HG03565 (cell line): ENCODE results near the gene KLF16.
"Not testable (repeated sequence)": the region's sequence is repeated elsewhere in the genome, so short reads cannot be mapped to it uniquely, and the experiment has no call there.

ENCODE experiments used
- ATAC-seq: cut with Tn5 transposase; IDR thresholded peaks from one replicate; pipeline ENCODE4 v1.9.1; 2021; ENCODE audit warnings: mild to moderate bottlenecking, moderate library complexity; ENCODE audit not compliant: unreplicated experiment

Gene KLF16

DNA sequence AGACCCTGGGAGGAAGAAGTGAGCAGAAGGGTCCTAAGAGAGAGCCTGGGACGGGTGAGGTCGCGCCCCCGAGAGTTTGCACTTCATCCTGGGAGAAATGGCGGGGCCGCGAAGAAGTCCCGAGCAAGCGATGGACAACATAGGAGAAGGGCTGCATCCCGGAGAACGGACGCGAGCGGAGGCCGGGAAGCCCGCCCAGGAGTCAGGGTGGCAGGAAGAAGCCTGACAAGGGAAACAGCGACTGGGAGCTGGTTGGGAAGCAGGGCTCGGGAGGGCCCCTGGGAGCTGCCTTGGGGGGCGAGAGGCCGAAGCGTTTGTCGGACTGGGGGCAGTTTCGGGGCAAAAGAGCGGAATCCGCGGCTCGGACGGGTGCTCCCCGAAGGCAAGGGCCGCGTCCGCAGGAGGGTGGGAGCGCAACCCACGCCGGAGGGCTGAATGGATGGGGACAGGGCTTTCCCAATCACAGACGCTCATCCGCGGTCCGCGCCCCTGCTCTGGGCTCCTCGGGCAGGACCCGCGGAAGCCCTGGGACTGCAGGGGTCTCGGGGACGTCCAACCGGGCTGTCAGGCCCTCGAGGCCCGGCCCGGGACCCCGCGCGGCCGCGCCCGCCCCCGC is 21.4 kb upstream of the KLF16 start:
- ATAC-seq, result peak; percentile 11

DNA sequence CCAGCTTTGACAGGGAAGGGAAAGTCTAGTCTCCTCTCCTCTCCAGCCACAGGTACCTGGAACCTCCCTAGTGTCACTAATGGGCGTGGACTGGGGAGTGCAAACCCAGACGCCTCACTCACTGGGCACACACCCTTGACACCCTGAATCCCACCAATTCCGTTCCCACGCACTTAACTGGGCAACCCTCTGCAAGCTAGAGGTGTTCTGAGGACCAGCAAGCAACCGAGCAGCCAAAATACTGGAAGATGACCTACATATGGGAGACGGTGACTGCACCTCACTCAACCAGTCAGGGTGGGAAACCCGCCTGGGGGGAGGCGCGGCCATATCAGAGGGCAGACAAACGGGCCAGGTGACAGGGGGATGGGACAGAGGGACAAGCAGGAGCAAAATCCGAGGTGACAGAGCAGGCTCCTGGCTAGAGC is 20.9 kb upstream of the KLF16 start:
- no peak for ATAC-seq

DNA sequence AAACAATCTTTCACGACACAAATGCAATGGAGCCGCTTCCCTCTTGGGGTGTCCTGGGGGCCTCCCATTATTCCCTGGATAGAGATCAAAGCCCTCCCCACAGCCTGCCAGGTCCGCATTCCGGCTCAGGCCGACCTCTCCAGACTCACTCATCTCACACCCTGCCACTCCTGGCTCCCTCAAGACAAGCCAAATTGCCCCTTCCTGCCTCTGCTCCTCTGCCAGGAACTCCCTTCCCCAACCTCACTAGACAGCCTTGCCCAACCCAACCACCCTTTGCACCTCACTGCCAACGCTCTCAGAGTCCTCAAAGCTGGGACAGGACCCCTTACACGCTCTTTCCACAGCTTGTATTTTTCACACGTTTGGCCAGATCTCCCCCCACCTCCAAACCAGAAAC is 20.4 kb upstream of the KLF16 start:
- ATAC-seq, result no peak

DNA sequence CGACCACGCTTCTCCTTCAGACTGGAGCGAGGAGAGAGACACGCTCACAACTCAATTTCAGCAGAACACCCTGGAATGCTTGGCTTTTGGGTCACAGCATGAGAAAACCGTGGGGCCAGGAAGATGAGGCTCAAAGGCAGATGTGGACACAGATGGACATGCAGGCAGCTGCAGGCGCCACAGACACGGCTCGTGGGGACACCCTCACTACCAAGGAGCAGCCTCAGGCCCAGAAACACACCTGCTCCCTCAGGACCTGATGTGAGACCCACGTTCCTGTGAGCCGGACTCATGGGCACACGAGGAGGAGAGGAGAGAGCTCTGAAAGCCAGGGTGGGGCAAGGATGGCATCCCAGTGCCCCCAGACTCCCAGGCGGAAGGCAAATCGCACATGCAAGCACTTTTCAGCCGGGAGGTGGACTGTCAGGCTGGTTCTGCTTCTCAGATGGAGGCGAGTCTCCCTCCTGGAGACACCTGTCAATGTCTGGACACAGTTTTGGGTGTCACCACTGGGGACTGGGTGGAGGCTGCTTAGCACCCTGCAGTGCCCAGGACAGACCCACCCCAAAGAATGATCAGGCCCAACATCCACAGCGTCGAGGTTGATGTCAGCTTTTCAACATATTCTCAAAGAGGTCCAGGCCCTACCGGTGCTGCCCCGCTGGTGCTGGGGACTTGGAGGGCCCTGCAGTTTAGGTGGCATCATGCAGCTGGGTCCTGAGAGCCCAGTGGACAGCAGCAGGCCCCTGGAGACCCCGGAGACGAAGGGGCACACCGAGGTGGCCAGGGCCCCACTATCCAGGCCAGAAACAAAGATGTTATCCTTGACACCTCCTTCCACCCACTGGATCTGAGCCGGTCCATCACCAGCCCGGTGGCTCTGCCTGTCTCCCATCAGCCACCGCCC is 19.7 kb upstream of the KLF16 start:
- no peak for ATAC-seq

DNA sequence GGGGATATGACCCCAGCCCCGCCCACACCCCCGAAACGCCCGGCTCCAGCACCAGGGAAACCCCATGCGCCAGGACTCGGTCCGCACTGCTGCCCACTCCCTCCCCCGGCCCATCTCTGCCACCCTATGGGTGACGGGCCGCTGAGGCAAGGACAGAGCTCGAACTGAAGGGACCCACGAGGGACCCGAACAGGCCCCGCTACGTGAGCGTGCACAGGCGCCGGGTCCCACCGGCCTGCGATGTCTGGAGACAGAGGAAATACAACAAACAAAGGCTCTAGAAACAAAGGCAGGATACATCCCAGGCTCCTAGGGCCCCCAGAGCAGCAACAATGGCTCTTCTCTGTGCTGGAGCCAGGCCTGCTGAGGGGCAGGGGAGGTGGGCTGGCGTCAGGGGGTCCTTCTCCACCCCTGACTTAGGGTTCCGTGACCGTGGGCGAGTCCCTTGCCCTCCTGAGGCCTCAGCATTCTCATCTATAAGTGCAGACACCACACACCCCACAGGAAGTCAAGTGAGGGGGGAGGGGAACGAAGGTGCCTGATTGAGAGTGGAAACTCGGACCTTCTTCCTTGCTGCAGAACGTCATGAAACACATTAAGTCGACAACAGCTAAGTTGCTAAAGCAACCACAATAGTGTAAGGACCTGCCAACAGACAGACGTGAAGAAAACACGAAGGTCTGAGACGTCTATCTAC is 18.9 kb upstream of the KLF16 start:
- ATAC-seq, result no peak

DNA sequence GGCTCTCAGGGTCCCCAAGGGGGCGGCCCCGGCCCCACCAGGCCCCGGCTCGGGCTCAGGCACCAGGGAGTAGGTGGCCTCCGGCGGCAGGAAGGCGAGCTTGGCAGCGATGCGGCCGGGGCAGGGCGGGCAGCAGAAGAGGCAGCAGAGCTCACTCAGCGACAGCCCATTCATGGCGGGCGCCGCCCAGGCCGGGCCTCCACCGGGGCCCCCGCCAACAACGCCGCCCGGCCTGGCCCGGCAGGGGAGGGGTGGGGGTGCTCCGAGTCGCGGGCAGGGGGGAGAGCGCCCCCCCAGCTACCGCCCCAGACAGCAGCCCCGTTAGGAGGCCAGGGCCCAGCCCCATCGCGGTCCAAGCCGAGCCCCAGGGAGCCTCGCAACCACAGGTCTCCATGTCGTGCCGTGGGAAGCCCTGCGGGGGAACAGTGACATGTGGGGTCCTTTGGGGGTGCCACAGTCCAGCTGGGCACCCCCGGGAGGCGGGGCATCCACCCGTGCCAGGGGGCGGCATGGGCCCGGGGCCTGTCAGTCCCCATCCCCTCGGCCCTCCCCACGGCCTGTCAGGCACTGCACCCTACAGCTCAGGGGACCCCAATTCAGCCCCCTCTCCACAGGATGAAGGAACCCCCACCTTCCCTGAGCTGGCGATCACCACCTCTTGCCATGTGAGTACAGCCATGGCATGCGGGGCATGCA is 18.2 kb upstream of the KLF16 start:
- not testable (repeated sequence) for ATAC-seq

DNA sequence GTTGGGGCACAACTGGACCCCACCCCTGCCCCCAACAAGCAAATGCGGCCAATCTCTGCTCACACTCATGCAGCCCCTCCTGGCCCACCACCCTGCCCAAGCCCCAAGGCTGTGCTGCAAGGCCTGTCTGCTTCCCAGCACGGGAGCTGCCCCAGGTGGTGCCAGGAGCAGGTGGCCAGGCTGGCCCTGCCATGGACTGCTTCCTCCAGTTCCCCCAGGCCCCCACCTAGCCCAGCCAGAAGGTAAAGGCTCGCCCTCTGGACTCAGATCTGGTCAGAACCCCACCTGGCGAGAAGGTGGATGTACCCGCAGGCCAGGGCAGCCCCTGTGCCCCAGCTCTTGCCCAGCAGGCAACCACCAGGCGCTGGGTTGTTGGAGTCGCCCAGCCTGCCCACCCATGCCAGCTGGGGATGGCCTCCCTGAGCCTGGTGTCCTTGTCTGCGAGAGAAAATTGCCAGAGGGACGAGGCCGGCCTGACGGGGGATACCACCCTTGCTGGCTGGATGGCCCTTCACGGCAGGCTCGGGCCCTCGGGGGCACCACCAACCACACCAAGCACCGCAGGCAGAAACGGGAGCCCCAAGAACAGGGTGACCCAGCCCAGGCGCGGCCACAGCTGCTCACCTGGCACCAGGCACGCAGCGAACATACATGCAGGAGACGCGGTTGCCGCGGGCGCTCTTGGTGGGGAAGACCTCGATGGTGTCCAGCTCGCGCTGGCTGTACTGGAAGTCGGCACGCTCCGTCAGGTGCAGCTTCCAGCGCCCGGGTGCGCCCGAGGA is 17.4 kb upstream of the KLF16 start:
- no peak for ATAC-seq

DNA sequence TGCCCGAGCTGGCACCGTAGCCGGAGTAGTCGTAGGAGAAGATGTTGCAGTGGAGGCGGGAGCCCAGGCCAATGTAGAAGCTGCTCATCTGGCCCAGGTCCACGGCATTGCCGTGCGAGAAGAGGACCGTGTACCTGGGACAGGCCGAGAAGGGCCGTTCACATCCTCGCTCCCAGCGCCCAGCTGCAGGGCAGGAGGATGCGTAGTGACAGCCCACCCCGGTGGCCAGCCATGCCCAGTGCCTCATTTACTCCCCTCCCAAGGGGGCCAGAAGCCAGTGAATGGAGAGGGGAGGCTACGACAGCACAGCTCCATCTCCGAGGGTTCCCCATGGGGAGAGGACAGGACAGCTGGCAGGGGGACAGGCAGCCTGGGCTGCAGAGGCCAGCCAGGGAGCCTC is 16.6 kb upstream of the KLF16 start:
- not testable (repeated sequence) for ATAC-seq

DNA sequence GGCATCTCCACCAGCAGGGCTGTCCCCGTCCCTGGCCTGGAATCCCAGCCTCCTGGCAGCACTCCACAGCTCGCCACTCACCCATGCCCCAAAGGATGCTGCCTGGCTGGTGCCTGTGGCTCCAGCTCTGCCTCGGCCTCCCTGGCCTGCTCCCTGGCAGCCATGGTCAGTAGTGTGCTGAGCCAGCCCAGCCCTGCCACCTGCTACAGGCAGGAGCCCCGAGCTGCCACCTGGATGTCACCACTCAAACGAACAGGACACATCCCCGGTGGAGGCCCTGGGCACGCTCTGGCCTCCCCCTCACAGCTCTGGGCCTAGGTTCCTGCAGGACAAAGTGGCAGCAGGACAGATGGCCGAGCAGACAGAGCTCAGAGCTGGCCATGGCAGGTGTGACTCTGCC is 15.2 kb upstream of the KLF16 start:
- ATAC-seq, result not testable (repeated sequence)

DNA sequence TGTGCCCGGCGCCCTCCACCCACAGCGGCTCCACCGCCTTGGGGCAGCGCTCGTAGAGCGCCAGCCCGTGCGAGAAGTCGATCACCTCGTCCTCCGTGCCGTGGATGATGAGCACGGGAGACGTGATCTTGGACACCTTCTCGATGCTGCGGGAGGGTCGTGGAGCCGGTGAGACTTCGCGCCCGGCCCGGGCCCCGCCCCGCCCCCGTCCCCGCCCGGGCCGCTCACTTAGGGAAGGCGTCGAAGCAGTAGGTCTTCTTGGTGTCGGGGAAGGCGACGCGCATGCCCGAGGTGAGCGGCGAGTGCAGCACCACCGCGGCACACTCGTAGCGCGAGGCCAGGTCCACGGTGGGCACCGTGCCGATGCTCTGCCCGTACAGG is 13.9 kb upstream of the KLF16 start:
- not testable (repeated sequence) for ATAC-seq

DNA sequence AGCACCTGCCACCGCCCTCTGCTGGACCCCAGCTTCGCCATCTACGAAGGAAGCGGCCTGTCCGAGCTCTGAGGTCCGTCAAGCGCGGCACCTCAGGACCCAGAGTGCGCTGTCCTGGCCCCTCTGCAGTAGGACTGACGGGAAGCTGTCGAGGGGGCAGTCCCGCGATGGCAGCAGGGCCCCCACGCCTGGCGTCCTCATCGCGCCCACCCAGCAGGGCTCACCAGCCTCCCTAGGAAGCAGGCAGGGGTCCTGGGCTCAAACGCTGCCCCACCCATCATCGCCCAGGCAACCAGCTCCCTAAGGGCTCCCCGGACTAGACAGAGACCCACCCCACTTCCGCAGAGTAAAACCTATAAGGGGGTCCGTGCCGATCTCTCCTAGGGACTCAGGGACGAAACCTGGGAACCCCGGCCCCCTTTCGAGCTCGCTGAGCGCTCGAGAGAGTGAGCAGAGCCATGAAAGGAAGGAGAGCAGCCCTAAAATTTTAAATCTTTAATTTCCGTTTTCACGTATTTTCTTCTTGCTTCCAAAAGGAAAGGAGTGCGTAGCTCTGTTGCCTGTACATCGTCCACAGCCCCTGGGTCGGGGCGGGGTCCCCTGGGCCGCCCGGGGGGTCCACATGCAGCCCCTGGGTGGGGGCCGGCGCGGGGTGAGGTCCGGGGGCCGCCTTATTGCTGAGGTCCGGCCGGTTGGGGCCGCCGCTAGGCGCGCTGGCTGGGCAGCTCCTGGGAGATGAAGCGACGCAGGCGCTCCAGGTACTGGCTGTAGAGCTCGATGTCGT is 13.3 kb upstream of the KLF16 start:
- ATAC-seq, result not testable (repeated sequence)

DNA sequence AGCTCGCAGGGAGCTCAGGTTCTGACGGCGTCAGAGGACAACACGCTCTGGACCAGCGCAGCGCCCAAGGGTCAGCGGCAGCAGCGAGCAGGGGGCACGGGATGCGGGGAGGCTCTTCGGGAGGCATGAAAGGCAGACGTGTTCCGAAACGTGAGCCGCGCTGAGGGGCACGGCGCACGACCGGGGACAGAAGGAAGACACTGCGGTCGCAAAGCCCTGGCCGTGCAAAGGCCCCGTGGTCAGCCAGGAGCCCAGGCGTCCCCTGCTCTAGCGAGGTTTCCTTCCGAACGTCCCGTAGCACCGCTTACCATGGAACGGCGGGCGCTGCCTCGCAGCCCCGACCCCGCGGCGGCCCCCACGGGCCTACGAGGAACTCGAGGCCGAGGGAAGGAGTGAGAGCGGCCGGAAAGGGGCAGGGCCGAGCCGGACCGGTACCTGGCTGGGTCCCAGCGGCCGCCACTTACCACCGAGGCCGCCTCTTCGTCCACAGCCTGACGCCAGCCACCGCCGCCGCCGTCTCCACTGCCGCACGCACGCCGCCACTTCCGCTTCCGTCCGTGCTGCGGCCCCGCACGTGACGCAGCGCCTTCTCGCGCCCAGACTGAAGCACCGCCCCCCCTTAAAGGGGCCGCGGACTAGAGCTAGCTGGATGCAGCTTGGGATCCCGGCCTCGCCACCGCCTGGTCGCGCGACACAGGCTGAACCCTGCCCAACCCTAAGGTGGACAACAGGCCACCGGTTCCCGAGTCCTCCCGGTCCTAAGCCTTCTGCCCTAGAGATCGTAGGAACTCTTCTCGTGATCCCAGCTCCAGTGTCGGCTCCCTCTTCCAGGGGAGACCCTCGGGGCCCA is 12.5 kb upstream of the KLF16 start:
- peak; percentile 72 for ATAC-seq

DNA sequence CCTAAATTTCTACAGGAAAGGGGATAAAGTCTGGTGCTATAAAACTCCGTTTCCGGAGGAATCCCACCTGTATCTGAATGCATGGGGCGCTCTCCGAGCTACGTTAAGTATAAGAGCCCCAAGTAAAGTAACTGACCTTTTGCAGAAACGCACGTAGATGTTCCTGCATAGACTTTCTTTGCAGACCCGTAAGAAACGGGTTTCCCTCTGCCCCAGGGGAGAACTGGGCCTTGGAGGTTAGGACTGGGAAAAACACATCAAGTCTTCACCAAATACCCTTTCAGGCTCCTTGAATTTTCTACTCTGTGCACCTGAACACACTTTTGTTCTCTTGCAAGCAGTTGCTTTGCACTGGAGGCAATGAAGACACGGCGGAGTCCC is 11.9 kb upstream of the KLF16 start:
- ATAC-seq, result not testable (repeated sequence)

DNA sequence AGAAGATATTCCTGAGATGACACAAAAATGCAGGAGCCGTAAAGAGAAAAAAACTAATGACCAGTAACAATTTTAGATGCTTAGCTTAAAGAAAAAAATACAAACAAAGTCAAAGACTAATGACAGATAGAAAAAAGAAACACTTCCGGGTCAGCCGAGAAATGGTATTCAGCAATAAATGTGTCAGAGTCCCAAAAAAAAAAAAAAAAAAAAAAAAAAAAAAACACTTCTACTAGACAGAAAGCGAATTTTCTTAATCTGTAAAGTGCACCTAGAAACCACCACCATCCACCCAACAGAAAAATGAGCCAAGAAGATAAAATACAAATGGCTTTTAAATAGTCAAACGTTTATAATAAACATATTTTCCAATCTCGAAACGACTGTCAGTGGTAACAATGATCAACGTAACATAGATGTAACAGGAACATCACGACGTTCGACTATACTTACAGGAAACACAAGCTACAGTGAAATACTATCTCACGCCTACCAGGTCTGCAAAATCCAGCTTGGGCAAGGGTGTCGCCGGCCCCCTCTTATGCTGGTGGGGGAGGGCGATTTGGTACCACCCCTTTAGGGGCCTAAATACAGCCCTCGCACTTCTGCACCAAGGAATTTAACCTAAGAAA is 11.3 kb upstream of the KLF16 start:
- no peak for ATAC-seq

DNA sequence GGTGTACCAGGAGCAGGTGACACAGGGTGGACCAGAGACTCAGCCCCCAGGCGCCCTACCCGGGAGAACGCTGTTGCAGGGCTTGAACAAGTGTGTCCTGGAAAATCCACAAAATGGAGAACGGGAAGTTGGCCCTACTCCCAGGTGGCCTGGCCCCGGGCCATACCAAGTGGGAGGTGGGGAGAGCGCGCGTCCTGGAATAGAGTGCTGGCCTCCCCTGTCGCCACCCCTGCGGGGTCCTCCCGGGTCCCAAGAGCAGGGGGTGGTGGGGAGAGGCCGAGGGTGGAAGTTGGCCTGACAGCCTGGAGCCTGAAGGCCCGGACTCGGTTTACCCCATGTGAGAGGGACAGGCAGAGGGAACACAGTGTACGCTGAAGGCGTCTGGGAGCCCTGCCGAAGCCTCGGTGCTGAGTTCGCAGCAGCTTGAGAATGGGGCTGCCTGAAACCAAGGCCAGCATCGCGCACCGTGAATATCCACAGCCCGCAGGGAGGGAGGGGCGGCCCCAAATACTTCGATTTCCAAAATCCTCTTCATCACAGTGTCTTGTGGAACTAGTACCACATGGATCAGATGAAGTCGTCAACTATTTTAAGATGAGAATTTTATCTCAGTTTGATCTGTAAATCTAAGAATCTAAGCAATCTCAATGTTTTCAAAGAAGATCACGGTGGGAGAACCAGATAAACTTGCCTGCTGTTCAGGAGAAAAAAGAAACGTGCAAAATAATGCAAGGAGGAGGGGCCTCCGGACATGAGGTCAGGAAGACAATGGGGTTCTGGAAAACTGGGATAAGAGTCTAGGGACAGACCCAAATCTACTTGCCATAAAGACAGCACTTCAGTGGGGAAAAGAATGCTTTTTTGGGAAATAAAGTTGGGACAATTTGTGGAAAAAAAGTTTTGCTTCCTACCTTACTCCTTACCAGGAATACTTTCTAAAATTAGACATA is 10.4 kb upstream of the KLF16 start:
- no peak for ATAC-seq

DNA sequence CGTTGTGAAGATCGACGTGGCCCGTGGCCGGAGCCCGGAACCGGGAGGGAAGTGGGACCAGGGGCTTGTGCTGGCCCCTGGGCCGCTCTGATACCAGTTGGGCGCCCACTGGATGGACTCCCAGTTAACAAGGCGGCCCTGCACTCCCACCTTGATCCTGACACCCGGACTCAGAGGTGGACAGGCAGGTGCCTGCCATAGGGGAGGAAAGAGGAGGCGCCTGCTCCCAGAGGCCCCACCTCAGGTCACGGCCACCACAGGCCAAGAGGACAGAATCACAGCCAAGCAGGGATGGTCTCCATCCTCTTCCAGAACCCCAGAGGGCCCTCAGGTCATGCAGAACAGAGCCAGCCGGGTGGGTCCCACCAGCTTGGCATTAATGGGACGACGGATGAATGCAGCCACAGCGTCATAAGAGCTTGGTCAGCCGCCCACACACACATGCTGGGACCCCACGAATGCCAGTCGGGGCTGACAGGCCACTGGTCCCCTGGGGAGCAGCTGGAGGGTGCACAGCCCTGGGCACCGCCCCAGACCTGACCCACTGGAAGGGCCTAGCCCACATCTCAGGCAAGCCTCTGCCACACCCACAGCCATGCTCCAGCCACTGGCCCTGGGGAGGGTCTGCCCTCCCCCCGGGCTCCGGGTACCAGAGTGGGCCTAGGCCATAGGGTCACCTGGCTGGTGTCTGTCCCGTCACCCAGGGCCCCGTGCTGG is 9.6 kb upstream of the KLF16 start:
- no peak for ATAC-seq

DNA sequence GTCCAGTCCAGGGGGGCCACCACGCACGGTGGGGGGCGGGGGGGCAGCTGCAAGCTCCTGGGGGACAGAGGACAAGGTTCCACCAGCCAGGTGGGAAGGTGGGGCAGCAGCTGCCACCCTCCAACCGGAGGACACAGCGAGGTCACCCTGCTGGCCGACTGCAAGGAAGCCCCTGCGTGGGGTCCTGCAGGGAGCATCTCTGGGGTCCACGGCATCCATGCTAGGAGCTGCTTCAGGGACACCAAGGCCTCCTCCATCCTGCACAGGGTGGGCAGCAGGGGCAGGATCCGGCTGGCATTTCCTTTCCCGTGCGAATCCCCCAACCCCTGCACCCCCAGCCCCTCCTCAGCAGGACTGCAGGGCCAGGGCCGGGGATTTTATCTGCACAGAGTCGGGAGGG is 8.3 kb upstream of the KLF16 start:
- no peak for ATAC-seq
